H4 (cell line): ENCODE results near the gene SNCAIP. TPM values are rescaled to one million over a fixed set of nuclear protein-coding genes. Genes with fewer than 3 reads are reported as not detected.

Source experiments
- DNase-seq: peaks from one replicate; pipeline ENCODE4 v3.0.0-alpha.2; 2015; ENCODE audit warnings: low spot score
- total RNA-seq: library from RNA; depleted of rRNA; stranded (reverse); fragments of >200 nt; shearing (Covaris generic); gene quantifications from 2 replicates; pipeline ENCODE4 v1.2.3, GENCODE V29; 2014

The SNCAIP gene
- total RNA-seq, 1 experiment from 2014 or later: 0.91 TPM

DNA sequence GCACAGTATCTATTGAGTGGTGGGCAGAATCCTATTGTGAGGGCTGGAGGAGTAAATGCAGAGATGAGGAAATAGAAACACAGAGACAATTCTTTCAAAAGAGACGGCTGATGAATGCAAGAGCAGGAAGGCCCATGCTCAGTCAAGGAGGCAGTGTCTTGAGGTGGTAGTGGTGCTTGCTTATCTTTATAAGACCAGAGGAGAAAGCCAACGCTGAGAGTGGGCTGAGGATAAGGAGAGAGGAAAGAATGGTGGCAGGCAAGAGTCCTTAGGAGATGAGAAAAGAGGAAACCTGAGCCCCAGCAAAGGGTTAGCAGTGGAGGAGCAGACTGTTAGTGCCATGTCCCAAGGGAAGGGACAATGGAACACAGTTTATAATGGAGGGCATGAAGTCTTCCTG is 86.0 kb downstream of the SNCAIP start:
- DNase-seq: no peak

DNA sequence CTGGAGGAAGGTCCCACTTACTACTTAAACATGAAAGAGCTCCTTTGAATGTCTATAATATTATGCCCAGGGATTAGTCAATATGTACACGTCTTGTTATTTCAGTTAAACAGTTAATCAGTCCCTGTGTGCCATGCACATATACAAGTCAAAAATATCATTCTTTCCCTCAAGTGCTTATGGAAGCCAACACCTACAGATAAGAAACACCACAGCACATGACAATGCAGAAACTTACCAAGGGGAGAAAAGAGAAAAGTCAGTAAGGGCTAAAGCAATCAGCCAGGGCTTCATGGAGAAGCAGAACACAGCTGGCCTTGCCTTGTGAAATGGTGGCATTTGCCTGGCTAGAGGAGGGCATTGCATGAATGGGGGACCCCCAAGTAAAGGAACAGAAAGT is 88.3 kb downstream of the SNCAIP start:
- DNase-seq: no peak

DNA sequence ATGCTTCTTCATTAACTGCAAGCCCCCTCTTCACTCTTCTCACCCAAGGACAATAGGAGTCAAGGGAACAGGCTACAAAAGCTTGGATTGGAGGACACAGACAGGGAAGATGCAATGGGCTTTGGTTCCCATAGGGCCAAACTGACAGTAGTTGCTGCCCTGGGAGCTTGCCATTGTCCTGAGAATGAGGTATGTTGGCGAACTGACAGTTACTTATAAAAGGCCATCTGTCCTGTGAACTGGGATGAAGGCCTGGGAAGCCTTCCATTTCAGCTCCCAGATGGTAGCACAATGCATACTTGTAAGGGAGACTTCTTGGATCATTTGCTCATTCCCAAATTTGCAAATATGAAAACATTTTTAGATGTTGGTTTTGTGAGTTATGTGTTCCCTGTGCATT is 88.9 kb downstream of the SNCAIP start:
- no peak for DNase-seq

DNA sequence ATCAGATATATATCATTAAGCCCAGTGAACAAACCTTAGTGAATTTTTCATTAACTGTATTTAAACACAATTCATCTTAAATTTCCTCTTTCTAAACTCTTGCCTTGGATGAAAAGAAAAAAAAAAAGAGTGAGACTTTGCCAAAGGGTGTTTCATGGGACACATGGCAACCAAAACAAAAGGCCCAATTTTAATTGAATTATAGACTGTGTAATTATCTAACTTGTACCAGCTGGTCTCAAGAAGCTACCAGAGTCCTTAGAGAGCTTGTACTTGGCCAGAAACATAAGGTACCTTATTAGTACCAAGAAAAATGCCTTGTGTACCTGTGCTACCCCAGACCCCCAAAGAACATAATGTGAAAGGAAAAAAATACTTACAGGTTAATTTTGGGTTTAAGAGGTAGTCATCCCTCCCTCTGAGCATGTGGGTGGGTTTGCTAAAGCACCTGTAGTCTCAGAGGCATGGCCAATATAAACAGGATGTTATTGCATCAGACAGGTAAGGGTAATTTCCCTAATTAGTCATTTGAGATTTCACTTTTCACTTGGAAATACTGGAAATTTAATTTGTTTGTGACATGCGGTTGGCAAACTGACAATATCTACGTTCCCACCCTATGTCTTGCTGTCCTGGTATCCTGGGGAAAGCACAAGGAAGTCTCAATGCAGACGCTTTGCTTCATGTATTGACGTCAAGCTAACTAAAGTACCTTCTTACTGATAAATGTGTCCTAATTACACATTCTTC is 90.1 kb downstream of the SNCAIP start:
- no peak for DNase-seq

DNA sequence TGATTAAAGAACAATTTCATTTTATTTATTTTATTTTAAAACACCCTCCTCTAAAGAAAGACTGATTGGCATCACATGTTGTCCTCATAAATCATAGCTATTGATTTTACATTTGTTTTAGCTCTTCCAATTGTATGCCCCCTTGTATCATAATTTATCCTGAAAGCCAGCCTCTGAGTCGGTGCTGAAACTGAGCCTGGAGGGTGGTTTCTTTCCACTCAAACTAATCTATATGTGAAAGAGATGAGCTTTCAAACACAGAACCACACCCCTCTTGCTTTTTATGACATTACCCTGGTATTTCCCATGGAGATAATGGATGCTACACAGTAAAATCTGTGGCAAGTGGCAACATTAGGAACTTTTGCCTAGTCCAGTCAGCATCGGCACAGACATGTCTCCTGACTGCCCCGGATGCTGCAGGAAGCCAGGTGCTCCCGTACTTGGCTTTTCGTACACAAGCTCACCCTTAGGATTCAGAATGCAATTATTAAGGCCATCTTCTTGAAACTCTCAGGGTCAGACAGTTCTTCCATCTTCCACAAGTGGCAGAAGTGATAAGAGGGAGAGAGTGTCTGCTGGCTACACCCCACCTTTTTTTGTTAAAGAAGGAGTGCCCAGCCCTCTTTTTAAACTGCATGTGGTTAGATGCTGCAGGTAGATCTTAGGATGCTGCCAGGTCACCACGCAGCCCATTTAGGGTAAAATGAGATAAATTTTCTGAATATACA is 91.1 kb downstream of the SNCAIP start:
- no peak for DNase-seq

DNA sequence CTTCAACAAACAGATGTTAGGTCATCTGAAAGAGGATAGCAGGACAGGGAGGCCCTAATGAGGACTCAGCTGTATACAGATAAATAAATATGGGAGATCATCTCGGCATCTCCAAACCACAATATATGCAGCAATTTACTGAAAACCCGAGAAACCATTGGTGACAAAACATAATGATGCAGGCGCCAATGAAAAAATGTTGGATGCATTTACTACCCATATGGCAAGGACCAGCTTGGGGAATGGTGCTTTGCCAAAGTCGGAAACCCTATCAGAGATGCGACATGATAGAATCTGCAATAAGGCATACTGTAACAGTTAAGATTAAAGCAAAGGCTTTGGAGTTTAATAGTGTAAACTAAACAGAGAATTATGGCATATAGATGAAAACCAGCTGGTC is 92.0 kb downstream of the SNCAIP start:
- DNase-seq: peak; percentile 40

DNA sequence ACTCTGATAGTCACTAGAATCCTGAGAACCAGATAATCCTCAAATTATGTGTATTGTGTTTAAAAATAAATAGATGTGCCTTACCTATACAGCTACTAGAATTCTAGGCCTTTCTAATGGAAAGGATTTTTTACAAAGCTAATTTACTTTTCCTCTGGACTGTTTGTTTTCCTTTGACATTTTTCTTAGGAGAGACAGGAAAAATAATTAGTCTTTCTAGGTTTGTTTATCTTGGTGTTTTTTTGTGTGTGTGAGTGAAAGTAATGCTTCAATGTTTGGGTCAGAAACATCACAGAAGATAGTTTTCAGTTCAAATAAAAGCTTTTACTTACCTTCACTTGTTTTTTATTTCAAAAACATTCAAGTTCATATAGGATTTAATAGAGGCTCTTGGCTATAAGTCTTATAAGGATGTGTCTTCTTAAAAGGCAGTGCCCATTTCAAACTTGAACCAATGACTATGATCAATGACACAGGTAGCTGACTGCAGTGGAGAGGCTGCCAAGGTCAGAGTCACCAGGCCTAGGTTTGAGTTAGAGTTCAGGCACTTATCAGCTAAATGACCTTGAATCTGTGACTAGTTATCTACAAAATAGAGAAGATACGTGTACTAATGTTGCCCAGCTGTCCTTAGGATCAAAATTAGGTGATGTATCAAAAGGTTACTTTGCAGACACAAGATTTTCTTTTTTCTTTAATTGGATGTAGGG is 92.8 kb downstream of the SNCAIP start:
- DNase-seq: no peak

DNA sequence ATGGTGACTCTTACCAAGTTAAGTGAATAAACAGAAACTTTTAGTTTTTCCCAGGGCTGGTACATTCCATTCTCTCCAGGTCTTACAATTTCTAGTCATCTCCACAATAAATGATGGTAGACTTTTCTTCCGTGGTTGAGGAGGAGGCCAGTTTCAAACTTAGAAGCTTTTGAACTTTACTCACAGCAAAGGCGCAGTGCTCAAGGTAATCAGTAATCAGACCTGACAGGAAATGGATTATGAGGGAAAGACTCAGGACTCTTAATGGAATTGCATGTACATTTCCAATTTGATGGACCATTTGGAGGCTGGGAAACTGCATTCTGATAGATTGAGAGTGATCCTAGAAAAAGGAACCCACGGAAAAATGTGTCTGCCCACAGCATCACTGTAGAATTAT is 93.7 kb downstream of the SNCAIP start:
- DNase-seq: no peak

DNA sequence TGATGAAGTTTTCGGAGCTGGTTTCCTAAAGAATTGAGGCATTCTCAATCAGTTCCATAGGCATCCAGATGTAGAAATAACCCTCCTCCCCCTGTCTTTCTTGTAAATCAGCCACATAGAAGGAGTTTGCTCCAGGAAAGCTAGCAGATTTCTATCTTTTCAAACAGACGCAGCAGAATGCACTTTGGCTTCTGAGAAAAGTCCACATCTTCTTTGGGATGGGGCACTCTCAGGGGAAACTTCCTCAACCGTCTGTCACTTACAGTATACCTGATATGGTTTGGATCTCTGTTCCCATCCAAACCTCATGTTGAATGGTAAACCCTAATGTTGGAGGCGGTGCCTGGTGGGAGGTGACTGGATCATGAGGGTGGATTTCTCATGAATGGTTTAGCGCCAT is 94.1 kb downstream of the SNCAIP start:
- no peak for DNase-seq

DNA sequence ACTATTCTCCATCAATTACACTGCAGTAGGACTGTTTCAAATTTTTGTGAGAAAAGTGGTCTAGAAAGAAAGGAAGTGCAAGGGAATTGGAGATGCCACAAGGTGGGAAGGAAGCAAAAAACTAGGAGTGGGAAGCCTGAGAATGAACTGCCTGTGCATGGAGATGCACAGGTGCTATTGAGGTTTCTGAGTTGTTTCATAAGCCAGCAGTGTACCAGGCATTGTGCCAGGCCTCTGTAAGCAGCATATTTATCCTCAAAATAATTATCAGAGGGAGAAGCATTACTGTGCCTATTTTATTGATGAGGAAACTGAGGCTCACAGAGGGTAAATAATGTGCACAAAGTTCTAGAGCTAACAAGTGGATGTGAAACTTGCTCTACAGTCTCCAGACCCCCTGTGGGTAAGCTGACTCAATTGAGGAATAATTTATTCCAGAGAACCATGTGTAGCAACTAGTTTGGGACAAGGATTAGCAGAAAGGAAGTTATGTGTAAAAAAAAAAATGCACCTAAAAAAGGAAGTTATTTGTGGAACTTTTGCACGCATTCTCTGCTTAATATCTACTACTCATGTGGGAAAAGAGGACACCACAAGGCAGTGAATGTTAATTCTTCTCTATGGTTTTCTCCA is 96.7 kb downstream of the SNCAIP start:
- DNase-seq: no peak

DNA sequence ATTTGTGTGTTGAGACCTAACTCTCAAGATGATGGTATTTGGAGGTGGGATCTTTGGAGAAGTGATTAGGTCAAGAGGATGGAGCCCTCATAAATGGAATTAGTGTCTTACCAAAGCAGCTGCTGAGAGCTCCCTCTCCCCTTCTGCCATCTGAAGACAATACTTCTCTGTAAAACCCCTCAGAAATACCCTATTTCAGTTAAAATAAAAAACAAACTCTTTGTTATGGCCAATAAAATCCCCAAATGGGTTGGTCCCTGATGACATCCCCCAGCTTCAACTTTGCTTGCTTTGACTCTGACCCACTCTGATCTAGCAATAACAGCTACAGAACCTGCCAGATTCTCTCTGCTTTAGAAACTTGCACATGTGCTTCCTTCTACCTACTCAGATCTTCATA is 100.9 kb downstream of the SNCAIP start:
- no peak for DNase-seq

DNA sequence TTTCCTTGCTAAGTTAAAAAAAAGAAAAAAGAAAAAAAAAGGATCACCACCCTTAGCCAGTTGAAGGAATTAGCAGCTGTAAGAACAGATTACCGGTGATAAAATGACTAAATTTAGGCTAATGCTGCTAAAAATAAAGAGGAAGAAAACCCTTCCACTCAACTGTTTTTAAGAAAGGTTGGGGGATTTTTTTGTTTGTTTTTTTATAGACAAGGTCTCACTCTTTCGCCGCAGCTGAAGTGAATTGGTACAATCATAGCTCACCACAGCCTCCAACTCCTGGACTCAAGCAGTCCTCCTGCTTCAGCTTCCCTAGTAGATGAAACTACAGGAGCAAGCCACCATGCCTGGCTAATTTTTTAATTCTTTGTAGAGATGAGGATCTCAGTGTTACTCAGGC is 101.7 kb downstream of the SNCAIP start:
- no peak for DNase-seq

DNA sequence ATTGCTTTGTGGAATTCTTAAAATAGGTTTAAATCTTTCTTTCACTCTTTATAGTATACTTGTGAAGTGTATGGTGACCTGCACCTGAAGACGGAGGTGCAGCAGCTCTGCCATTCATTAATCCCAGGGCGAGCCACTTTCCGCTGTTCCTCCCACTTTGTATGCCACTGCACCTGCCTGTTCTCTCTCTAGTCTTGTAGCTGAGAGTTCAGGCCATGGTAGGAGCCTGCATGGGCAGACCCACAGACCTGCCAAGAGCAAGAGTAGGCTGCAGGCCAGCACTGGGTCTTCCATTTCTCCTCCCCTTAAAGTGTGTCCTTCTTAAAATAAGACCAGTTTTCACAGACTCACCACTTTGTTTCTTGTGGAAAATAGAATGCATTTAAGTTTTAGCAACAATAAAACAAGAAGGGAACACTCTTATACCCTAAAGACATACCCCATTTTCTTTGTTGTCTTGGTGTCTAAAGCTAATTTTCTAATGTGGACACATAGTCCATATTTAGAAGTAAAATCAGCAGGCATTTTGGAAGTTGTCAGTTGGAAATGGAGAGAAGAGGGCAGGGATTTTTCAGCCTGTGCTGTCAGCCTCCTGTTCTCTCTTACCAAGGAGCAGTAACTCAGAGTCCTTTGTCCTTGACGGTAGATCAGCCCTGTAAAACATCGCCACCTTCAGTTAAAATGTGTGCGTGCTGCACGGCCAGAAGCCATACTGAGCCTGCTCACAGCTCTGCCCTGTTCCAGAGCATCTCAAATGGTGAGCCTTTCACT is 103.2 kb downstream of the SNCAIP start:
- DNase-seq: peak; percentile 76

DNA sequence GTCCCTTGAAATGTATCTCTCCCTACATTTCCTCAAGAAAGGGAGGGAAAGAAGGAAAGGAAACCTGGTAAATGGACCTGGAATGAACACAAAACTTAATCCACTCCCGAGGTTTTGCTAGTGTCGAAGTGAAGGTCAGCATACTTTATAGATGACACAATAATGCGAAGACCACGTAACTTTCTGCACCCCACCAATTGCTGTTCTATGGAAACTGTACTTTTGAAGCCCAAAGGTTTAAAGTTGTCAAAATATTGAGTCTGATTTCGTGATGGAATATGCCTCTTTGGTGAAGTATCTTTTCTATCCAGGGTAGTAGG is 103.7 kb downstream of the SNCAIP start:
- DNase-seq: no peak

DNA sequence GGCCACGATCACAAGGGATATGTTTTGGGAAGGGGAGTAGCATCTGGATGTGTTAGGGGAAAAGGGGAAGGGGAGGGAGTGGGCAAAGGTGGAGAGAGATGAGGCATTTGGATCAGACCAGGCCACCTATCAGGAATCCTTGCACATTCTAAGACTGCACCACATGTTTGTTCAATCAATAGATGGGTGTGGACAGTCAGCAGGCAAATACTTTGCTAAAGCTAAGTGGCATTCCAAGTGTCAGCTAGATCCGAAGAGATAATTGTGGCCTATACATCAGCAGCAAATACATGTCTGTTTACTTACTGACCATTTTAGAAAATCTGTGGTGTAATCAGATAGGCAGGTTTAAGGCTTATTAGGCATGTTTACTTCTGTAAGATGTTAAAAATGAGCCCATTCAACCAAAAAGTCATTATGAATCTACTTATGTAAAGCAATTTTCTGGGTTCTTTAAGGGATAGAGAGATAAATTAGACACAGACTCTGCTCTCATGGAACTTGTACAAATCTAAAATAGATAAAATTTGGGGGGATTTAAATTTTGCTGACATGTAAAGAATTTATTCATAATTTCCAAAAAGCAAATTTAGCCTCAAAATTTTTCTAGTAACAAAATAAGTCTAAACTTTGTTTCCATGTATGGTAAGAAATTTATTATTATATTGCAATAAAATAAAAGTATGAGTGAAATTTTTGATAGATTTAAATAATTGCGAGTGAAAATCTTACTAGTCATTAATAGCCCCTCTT is 107.3 kb downstream of the SNCAIP start:
- DNase-seq: no peak

DNA sequence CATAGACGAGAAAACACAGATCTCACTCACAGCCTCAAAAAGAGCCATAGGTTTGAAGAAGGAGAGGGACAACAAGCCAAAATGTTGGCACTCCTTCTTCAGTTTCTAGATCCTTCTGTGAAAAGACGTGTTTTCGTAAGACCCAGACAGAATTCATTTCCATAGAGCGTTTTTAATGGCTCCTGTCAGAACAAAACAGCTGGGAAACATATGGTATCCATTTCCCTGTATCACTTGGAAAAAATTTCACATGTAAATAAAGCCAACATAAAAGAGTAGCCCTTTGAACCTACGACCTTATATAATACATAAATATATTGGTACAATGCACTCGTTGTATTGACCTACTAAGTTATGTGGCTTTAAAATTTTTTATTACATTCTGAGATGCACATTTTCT is 108.1 kb downstream of the SNCAIP start:
- no peak for DNase-seq

DNA sequence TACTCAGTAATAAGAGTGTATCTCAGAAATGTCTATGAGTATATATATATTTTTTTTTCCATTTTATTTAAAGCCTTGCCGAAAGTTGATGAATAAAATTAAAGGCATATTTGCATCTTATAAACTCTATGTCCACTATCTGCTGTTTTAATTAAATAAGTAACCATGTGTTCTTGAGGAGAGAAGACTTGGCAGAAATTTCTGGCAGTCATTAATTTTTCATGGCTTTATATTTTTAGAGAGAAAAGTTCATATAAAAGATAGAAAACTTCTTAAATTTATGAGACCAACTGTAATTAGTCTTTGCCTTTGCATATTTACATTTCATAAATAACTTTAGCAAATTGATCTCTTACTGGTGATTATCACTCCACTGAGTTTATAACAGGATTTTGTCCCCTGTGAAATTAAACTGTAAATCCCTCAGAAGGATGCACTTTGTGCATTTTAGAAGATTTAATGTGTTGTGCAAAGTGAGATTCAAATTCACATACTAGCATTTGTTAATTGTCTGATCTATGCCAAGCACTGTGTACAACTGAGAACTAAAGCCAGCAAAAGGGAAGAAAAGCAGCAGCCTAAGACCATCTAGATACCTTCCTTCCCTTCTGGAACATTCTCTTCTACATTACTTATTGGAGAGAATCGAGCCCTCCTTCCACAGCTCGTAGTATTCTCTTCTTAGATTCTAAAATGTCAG is 108.7 kb downstream of the SNCAIP start:
- no peak for DNase-seq

DNA sequence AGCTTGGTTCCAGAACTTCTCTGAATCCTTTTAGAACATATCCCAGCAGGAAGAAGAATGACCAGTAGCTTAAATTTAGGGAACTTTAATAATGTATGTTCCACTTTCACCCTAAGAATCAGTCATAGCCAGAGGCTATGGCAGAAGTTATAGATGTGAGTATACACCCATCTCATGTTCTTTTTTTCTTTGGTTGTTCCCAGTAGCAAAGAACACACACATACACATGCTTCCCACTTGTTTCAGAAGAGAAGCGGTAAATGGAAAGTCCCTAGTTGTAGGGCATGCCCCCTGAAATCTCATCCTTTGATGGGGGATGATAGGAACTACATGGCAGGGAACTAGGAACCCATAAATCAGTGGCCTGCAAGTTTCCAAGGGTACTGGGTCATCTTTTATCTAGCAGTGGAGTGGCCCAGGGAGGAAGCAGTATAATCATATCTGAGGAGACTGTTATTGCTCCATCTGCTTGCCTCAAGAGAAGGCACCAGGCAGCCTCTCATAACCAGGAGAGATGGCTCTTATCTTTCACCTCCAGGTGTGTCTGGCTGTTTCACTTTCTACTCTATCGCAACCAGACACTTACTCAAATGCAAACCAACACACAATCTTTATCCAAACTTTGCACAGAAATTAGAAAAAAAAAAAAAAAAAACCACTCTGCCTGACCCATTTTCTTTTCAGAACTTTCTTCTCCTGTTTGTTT is 109.5 kb downstream of the SNCAIP start:
- no peak for DNase-seq

DNA sequence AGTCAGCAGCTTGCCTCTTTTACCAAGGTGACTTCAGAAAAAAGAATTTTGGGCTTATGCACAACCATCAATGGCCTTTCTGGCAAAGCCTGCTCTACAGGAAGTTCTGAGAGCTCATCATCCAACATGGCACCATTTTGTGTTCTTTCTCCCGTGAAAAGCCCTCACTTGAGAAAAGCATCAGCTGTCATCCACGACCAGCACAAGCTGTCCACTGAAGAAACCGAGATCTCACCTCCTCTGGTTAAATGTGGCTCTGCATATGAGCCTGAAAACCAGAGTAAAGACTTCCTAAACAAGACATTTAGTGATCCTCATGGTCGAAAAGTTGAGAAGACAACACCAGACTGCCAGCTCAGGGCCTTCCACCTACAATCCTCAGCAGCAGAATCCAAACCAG is 111.2 kb downstream of the SNCAIP start:
- DNase-seq: no peak

DNA sequence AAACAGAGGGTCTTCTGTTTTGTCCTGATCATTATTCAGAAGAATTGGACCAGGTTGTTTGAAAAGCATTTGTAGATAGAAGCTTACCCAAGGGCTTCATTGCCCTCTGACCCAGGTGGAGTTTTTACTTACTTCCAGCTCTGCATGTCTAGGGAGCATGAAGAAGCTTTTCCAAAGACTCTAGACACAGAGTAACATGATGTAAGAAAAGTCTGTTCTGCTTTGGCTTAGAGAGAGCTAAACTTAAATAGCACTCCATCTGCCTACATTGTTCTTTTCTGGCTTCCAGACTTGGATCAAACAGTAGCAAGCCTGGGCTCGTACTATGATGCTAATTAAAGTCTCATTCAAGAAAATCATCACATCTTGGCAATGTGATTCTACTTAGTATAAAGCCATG is 112.1 kb downstream of the SNCAIP start:
- no peak for DNase-seq
